T-helper 1 cell treated with Interleukin-12 subunit alpha and Interleukin-12 subunit beta and Interleukin-4 antibody, amounts not matched to agents 30 ng/mL and 1 ng/mL, for 36 hours (primary cell): ENCODE measurements around the gene NOL4L. TPM values are rescaled to one million over a fixed set of nuclear protein-coding genes. Genes with fewer than 3 reads are reported as not detected.

ENCODE experiments used
- intact Hi-C: fragments of 100-400 bp; cut with micrococcal nuclease; formaldehyde crosslinking; loops from one replicate; pipeline ENCODE4 v1.15.1; 2024
- total RNA-seq: library from RNA; stranded (reverse); gene quantifications from 2 replicates; pipeline ENCODE4 v1.2.3, GENCODE V29; 2022

The NOL4L gene
- total RNA-seq, 1 donor from 2014 or later = 26.0 TPM

- intact Hi-C loops = no loop called here
Measured at GRCh38 chr20:32436968-32437367, 148.2 kb downstream of the NOL4L start.

GRCh38 chr20:32436142-32436861 is 148.8 kb downstream of the NOL4L start:
- intact Hi-C loops = no loop called here

- intact Hi-C loops = no loop called here
Measured at GRCh38 chr20:32435449-32436107, 149.6 kb downstream of the NOL4L start.

- intact Hi-C loops = no loop called here
Measured at GRCh38 chr20:32434434-32434833, 150.7 kb downstream of the NOL4L start.

GRCh38 chr20:32433311-32434021 is 151.7 kb downstream of the NOL4L start:
- intact Hi-C loops = no loop called here

- intact Hi-C loops = no loop called here
Measured at GRCh38 chr20:32432277-32432676, 152.9 kb downstream of the NOL4L start.

GRCh38 chr20:32431457-32431856 is 153.7 kb downstream of the NOL4L start:
- intact Hi-C loops = no loop called here

GRCh38 chr20:32429745-32430360 is 155.3 kb downstream of the NOL4L start:
- intact Hi-C loops = no loop called here

- intact Hi-C loops = no loop called here
Measured at GRCh38 chr20:32429343-32429742, 155.8 kb downstream of the NOL4L start.

- intact Hi-C loops = no loop called here
Measured at GRCh38 chr20:32427996-32428395, 157.1 kb downstream of the NOL4L start.

- intact Hi-C loops = no loop called here
Measured at GRCh38 chr20:32421290-32421689, 163.8 kb downstream of the NOL4L start.

- intact Hi-C loops = no loop called here
Measured at GRCh38 chr20:32418376-32418775, 166.8 kb downstream of the NOL4L start.

GRCh38 chr20:32416206-32416605 is 168.9 kb downstream of the NOL4L start:
- intact Hi-C loops = no loop called here

GRCh38 chr20:32415494-32415893 is 169.6 kb downstream of the NOL4L start:
- intact Hi-C loops = no loop called here

GRCh38 chr20:32411955-32412706 is 173.0 kb downstream of the NOL4L start:
- intact Hi-C loops = no loop called here

GRCh38 chr20:32407131-32407750 is 177.9 kb downstream of the NOL4L start:
- intact Hi-C loops = loop anchor here (1.0 to 5.0 kb wide), 2 partner anchors 20 to 50 kb away; partner anchors contain the start of gene ASXL1

- intact Hi-C loops = loop anchor here (1.0 to 5.0 kb wide), 2 partner anchors 19 to 49 kb away; partner anchors contain the start of gene ASXL1
Measured at GRCh38 chr20:32406701-32407100, 178.4 kb downstream of the NOL4L start.

- intact Hi-C loops = no loop called here
Measured at GRCh38 chr20:32404017-32404416, 181.1 kb downstream of the NOL4L start.

GRCh38 chr20:32400476-32400875 is 184.7 kb downstream of the NOL4L start:
- intact Hi-C loops = no loop called here

GRCh38 chr20:32397567-32398084 is 187.5 kb downstream of the NOL4L start:
- intact Hi-C loops = no loop called here
